Measurements from ENCODE around the gene RNF157. TPM values are rescaled to one million over a fixed set of nuclear protein-coding genes. Genes with fewer than 3 reads are reported as not detected.

The RNF157 gene
- total and polyA plus RNA-seq, 9 of the 15 experiments (the other 6 are each of a cell fraction or from before 2014, with no cell fraction given), result 8.1 to 31.7 (median 20.8) TPM

- TF ChIP-seq ZNF507 (tag; conservative IDR thresholded peaks at IDR 0.05) (no peak), MIER1 (IDR thresholded peaks at IDR 0.05; ENCODE audit: low read depth) (0 out of 2 replicates have a peak, but pooled peaks have one; percentile 21), HDAC6 (IDR thresholded peaks at IDR 0.05; ENCODE audit: low read depth, low read length) (no peak), GATAD2B (IDR thresholded peaks at IDR 0.05; ENCODE audit: borderline replicate concordance) (no peak), U2AF2 (optimal IDR thresholded peaks at IDR 0.05; ENCODE audit: low read depth, low read length) (no peak), MTA1 (IDR thresholded peaks at IDR 0.05; ENCODE audit: borderline replicate concordance) (no peak), NR4A1 (CRISPR knock-in tag; IDR thresholded peaks at IDR 0.05) (no peak), NR4A1 (tag; IDR thresholded peaks at IDR 0.05) (no peak; the same call in 1 of the 2 replicates), BRCA1 (IDR thresholded peaks at IDR 0.05) (no peak), BRCA1 (CRISPR knock-in tag; IDR thresholded peaks at IDR 0.05) (no peak), U2AF1 (optimal IDR thresholded peaks at IDR 0.05; ENCODE audit: low read depth, low read length) (no peak), ZNF143 (CRISPR knock-in tag; IDR thresholded peaks at IDR 0.05) (no peak), EP300 (IDR thresholded peaks at IDR 0.05; ENCODE audit: low read length) (peak; percentile 50; the same call in 1 of the 2 replicates), MBD1 (CRISPR knock-in tag; IDR thresholded peaks at IDR 0.05) (no peak), MTA2 (IDR thresholded peaks at IDR 0.05; ENCODE audit: low read depth) (no peak), SPI1 (IDR thresholded peaks at IDR 0.05; ENCODE audit: borderline replicate concordance, low read depth, low read length) (peak; percentile 69), HDAC1 (IDR thresholded peaks at IDR 0.05) (no peak), MYBL2 (IDR thresholded peaks at IDR 0.05; ENCODE audit: low read depth) (no peak), MYBL2 (CRISPR knock-in tag; IDR thresholded peaks at IDR 0.05; ENCODE audit: borderline replicate concordance) (no peak)
- TF ChIP-seq, protein P1, sequence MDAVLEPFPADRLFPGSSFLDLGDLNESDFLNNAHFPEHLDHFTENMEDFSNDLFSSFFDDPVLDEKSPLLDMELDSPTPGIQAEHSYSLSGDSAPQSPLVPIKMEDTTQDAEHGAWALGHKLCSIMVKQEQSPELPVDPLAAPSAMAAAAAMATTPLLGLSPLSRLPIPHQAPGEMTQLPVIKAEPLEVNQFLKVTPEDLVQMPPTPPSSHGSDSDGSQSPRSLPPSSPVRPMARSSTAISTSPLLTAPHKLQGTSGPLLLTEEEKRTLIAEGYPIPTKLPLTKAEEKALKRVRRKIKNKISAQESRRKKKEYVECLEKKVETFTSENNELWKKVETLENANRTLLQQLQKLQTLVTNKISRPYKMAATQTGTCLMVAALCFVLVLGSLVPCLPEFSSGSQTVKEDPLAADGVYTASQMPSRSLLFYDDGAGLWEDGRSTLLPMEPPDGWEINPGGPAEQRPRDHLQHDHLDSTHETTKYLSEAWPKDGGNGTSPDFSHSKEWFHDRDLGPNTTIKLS (IDR thresholded peaks at IDR 0.05; ENCODE audit: borderline replicate concordance, low read depth), result no peak
- TF ChIP-seq, protein P2, sequence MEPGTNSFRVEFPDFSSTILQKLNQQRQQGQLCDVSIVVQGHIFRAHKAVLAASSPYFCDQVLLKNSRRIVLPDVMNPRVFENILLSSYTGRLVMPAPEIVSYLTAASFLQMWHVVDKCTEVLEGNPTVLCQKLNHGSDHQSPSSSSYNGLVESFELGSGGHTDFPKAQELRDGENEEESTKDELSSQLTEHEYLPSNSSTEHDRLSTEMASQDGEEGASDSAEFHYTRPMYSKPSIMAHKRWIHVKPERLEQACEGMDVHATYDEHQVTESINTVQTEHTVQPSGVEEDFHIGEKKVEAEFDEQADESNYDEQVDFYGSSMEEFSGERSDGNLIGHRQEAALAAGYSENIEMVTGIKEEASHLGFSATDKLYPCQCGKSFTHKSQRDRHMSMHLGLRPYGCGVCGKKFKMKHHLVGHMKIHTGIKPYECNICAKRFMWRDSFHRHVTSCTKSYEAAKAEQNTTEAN (CRISPR knock-in tag; IDR thresholded peaks at IDR 0.05), result no peak
- TF ChIP-seq, protein P3, sequence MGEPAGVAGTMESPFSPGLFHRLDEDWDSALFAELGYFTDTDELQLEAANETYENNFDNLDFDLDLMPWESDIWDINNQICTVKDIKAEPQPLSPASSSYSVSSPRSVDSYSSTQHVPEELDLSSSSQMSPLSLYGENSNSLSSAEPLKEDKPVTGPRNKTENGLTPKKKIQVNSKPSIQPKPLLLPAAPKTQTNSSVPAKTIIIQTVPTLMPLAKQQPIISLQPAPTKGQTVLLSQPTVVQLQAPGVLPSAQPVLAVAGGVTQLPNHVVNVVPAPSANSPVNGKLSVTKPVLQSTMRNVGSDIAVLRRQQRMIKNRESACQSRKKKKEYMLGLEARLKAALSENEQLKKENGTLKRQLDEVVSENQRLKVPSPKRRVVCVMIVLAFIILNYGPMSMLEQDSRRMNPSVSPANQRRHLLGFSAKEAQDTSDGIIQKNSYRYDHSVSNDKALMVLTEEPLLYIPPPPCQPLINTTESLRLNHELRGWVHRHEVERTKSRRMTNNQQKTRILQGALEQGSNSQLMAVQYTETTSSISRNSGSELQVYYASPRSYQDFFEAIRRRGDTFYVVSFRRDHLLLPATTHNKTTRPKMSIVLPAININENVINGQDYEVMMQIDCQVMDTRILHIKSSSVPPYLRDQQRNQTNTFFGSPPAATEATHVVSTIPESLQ (CRISPR knock-in tag; IDR thresholded peaks at IDR 0.05), result no peak
Observed at GRCh38 chr17:76268015-76268749, 27.9 kb upstream of the RNF157 start (continued).
